ENCODE results near the gene COX6A2.

The COX6A2 gene

DNA sequence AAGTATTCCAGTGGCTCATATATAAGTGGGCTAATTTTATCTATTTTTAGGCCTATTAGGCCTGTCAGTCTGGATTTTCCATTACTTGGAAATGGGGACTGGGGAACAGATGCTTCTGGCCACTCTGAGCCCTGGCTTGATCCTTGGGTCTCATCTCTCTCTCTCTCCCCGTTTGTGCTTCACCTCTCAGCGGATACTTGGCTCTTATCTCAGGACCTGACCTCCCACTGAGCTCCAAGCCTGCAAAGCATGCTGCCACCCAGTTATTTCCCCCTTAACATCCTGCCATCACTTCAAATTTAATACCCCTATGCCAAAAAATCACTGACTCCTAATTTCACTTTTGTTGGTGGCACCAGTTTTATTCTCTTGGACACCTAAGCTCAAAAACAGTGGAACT, 10.3 kb upstream of the COX6A2 start:
- TF ChIP-seq, protein P1, sequence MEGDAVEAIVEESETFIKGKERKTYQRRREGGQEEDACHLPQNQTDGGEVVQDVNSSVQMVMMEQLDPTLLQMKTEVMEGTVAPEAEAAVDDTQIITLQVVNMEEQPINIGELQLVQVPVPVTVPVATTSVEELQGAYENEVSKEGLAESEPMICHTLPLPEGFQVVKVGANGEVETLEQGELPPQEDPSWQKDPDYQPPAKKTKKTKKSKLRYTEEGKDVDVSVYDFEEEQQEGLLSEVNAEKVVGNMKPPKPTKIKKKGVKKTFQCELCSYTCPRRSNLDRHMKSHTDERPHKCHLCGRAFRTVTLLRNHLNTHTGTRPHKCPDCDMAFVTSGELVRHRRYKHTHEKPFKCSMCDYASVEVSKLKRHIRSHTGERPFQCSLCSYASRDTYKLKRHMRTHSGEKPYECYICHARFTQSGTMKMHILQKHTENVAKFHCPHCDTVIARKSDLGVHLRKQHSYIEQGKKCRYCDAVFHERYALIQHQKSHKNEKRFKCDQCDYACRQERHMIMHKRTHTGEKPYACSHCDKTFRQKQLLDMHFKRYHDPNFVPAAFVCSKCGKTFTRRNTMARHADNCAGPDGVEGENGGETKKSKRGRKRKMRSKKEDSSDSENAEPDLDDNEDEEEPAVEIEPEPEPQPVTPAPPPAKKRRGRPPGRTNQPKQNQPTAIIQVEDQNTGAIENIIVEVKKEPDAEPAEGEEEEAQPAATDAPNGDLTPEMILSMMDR (IDR thresholded peaks at IDR 0.05; ENCODE audit: low read depth, low read length, missing control alignments), result no peak
- in situ Hi-C loops (cut with HindIII; ENCODE audit: low sequenced_read_pairs), result no loop called here
- no peak overlapping the region for H3K4me3 ChIP-seq (ENCODE audit: low read depth, low read length)
- no peak for DNase-seq (ENCODE audit: low read depth)

DNA sequence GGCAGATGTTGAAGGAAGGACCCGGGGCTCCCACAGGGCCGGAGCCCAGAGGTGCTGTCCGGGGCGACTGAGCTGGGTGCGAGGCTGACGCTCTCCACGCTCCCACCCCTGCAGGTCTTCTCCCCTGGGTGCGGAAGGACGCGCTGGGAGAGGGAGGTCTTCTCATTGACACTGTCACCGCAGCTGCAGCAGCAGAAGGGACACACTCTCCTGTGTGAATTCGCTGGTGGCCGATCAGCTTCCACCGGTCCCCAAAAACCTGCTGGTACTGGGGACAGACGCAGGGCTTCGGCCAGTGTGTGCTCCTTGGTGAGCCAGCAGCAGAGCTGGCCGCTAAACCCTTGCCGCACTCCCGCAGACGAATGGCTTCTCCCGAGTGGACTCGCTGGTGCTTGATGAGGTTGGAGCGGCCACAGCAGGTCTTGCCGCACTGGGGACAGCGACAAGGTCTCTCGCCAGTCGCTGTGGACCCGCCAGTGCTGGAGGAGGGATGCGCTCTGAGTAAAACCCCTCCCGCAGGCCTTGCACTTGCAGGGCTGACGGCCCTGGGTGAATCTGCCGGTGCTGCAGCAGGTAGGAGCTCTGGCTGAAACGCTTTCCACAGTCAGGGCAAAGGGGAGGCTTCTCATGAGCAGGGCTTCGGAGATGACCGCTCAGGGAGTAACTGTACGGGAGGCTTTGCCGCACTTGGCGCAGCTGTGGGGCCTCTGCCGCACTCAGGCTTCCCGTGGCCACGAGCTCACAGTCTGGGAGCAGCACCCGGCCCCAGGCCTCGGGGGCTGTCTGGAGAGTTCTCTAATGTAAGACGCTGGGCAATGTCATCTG, 8.3 kb upstream of the COX6A2 start:
- TF ChIP-seq, protein P1 (IDR thresholded peaks at IDR 0.05; ENCODE audit: low read depth, low read length, missing control alignments), result no peak
- in situ Hi-C loops (cut with HindIII; ENCODE audit: low sequenced_read_pairs), result no loop called here

DNA sequence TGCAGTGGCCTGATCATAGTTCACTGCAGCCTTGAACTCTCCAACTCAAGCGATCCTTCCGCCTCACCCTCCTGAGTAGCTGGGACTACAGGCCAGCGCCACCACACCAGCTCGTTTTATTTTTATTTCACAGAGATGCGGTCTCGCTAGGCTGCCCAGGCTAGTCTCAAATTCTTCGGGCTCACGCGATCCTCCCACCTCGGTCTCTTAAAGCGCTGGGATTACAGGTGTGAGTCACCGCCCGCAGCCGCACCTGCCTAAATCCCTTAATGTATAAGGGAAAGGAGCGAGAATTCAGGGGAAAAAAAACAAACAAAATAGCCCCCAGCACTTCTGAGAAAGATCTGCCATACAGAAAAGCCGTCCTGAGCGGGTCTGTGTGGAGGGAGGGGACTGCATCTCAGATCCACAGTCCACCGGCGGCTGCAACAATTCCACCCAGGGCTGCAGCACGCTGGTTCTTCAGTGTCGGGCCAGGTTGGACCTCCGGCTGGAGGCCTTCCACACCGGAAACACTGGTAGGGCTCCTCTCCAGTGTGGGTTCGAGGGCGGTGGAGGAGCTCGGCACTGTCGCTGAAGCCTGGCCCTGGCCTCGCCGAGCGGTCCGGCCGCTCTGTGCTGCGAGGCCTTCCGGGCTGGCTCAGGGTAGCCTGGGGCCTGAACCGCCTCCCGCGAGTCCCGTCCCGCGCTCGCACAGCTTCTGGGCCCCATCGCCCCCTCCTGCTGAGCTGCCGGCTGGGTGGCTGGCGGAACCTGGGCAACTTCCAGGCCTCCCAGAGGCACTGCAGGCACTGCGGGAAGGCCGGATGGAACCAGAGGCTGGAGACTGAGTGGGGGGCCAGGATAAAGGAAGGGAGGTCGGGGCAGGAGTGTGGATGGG, 7.4 kb upstream of the COX6A2 start:
- H3K4me3 ChIP-seq (ENCODE audit: low read depth, low read length), result no peak overlapping the region
- in situ Hi-C loops (cut with HindIII; ENCODE audit: low sequenced_read_pairs), result no loop called here
- TF ChIP-seq, protein P1 (IDR thresholded peaks at IDR 0.05; ENCODE audit: low read depth, low read length, missing control alignments), result no peak
- no peak for DNase-seq (ENCODE audit: low read depth)

More for the DNA sequence above, 8.3 kb upstream of the COX6A2 start:
- DNase-seq (ENCODE audit: low read depth), result no peak
- no peak overlapping the region for H3K4me3 ChIP-seq (ENCODE audit: low read depth, low read length)

DNA sequence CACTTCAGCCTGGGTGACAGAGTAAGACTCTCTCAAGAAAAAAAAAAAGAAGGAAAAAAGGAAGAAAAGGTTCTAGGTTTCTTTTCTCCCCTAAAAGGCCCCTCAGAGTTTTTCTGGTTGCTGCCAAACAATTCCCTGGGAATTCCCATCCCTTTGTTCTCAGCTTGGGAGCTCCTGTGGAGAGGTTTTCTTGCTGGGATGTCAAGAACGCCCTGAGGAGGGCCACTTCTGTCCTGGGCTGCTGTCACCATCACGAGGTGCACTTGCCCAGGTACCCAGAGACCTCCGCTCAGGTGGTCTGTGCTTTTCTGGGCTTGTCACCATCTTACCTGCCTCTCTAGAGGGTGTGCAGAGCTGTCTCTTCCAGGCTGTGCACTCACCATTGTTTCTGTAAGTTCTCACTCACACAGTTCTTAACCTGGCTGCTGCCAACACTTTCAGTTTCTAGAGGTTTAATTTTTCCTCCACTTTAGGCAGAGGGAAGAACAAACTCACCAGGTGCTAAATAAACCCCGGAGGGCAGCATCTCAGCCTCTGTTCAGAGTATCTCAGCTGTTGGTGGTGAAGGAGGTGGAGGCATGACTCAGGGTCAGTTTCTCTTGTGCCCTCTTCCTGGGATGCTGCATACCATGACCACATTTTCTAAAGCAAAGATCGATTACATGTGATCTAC, 2.4 kb upstream of the COX6A2 start:
- TF ChIP-seq, protein P1 (IDR thresholded peaks at IDR 0.05; ENCODE audit: low read depth, low read length, missing control alignments), result no peak
- no peak for DNase-seq (ENCODE audit: low read depth)
- H3K4me3 ChIP-seq (ENCODE audit: low read depth, low read length), result no peak overlapping the region
- in situ Hi-C loops (cut with HindIII; ENCODE audit: low sequenced_read_pairs), result no loop called here

DNA sequence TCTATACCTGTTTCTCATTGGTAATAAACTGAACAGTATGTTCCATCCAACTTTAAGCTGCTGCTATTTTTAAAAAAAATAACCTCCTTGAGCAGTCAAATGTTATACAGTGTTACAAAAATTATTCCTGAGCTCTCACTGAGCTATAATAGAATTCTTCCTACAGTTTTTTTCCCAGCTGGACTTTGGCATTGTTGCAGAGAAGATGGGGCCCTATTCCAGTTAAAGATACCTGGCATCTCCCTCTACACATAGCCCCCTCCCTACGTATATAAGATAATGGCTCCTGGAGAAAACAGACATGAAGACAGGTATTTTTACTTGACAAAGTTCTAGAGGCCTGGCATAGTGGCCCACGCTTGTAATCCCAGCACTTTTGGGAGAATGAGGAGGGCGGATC, 1.6 kb upstream of the COX6A2 start:
- no peak for DNase-seq (ENCODE audit: low read depth)
- TF ChIP-seq, protein P1 (IDR thresholded peaks at IDR 0.05; ENCODE audit: low read depth, low read length, missing control alignments), result no peak
- H3K4me3 ChIP-seq (ENCODE audit: low read depth, low read length), result no peak overlapping the region
- in situ Hi-C loops (cut with HindIII; ENCODE audit: low sequenced_read_pairs), result no loop called here

DNA sequence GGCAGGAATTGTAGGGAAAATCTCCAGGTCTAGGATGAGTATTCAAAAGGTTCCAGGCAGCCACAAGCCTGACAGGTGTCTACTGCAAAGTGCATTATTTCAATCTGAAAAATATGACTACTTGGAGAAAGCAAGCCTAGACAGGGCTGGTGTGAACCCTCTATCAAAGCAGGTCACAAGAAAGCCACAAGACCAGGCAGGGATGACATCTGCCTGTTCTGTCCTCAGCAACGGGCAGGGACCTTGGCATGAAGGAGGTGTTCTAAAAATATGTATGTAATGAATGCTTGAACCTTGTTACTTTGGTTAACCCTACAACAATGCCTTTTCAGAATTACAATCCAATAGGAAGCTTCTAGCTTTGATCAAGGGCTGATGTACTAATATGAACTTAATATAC, 1.2 kb upstream of the COX6A2 start:
- DNase-seq (ENCODE audit: low read depth), result no peak
- TF ChIP-seq, protein P1 (IDR thresholded peaks at IDR 0.05; ENCODE audit: low read depth, low read length, missing control alignments), result no peak
- no peak overlapping the region for H3K4me3 ChIP-seq (ENCODE audit: low read depth, low read length)
- in situ Hi-C loops (cut with HindIII; ENCODE audit: low sequenced_read_pairs), result no loop called here
